Nephron progenitor cell (in vitro differentiated cells): ENCODE measurements around the gene INPP4B.

Experiments used
- DNase-seq: peaks from one replicate; pipeline ENCODE4 v3.0.0; 2021
- H3K27ac Mint-ChIP-seq: 2 replicates; pipeline ENCODE4 v1.8.0; 2021; ENCODE audit warnings: mild to moderate bottlenecking, moderate library complexity, mixed read lengths
- H3K27me3 Mint-ChIP-seq: 2 replicates; pipeline ENCODE4 v1.8.0; 2021; ENCODE audit warnings: mild to moderate bottlenecking, low read depth, mixed read lengths; ENCODE audit not compliant: poor library complexity
- H3K36me3 Mint-ChIP-seq: 2 replicates; pipeline ENCODE4 v1.8.0; 2021; ENCODE audit warnings: low read depth, mixed read lengths
- H3K4me1 Mint-ChIP-seq: 2 replicates; pipeline ENCODE4 v1.8.0; 2021; ENCODE audit warnings: mixed read lengths
- H3K4me3 Mint-ChIP-seq: 2 replicates; pipeline ENCODE4 v1.8.0; 2021; ENCODE audit warnings: mild to moderate bottlenecking, moderate library complexity, mixed read lengths
- H3K9me3 Mint-ChIP-seq: 2 replicates; pipeline ENCODE4 v1.8.0; 2021; ENCODE audit warnings: mild to moderate bottlenecking, moderate library complexity, mixed read lengths
- TF ChIP-seq, protein P1 (sequence below): fragments of 200-600 bp; sonication (generic); IDR thresholded peaks from 2 replicates; pipeline ENCODE4 v1.5.0; 2021; ENCODE audit warnings: antibody characterized with exemption

The INPP4B gene

DNA sequence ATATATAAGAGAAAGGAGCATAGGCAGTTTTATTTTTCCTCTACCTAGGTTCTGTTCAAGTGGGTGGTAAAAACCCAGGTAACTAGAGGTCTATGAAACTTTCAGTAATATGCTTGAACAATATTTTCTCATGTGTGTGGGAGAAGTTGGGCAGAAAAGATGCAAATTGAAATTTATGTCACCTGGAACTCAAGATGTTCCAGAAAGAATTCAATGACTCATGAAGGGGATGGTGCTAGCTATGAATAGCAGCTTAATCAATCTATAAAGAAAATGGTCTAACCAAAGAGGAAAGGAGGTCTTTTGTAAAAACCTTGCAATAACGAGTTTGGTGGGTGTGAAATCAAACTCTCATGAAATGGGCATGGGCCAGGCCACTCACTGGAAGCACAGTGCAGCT is 263.8 kb downstream of the INPP4B start:
- Mint-ChIP-seq H3K36me3 (no peaks in the 10 kb centered on the region), H3K27me3 (no peaks in the 10 kb centered on the region), H3K27ac (no peak overlapping the region), H3K4me3 (no peak overlapping the region), H3K9me3 (no peaks in the 10 kb centered on the region), H3K4me1 (no peaks in the 10 kb centered on the region)
- TF ChIP-seq, protein P1, sequence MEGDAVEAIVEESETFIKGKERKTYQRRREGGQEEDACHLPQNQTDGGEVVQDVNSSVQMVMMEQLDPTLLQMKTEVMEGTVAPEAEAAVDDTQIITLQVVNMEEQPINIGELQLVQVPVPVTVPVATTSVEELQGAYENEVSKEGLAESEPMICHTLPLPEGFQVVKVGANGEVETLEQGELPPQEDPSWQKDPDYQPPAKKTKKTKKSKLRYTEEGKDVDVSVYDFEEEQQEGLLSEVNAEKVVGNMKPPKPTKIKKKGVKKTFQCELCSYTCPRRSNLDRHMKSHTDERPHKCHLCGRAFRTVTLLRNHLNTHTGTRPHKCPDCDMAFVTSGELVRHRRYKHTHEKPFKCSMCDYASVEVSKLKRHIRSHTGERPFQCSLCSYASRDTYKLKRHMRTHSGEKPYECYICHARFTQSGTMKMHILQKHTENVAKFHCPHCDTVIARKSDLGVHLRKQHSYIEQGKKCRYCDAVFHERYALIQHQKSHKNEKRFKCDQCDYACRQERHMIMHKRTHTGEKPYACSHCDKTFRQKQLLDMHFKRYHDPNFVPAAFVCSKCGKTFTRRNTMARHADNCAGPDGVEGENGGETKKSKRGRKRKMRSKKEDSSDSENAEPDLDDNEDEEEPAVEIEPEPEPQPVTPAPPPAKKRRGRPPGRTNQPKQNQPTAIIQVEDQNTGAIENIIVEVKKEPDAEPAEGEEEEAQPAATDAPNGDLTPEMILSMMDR: no peak
- DNase-seq: no peak

DNA sequence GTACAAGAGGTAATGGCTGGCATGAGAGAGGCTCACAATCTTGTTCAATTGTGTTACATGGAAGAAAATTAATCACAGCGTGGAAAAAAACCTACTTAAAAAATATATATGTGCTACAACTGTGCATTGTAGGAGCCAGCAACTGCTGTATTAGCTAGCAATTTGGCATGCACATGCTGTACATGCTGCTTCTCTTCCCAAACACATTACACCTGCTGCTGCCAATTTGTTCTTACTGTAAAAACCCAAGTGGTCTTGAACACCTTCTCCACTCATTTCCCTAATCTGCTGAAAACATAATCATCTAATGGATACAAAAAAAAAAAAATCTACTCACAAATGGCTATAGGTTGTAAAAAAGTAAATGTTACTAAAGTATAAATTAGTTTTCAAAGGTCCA is 264.2 kb downstream of the INPP4B start:
- H3K4me3 Mint-ChIP-seq: no peak overlapping the region
- H3K27ac Mint-ChIP-seq: no peak overlapping the region
- H3K27me3 Mint-ChIP-seq: no peaks in the 10 kb centered on the region
- no peaks in the 10 kb centered on the region for H3K4me1 Mint-ChIP-seq
- no peak for DNase-seq
- H3K36me3 Mint-ChIP-seq: no peaks in the 10 kb centered on the region
- H3K9me3 Mint-ChIP-seq: no peaks in the 10 kb centered on the region
- TF ChIP-seq, protein P1: no peak

DNA sequence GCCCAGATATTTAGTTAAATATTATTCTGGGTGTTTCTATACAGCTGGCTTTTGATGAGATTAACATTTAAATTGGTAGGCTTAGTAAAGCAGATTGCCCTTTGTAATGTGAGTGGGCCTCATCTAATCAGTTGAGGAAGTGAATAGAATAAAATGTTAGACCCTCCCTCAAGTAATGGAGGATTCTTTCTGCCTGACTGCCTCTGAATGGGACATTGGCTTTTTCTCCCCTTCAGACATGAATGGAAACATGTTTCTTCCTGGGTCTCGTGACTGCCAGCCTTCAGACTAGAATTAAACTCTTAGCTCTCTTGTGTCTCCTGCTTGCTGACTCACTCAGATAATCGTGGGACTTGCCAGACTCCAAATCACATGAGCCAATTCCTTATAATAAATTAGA is 266.7 kb downstream of the INPP4B start:
- no peak overlapping the region for H3K27ac Mint-ChIP-seq
- H3K36me3 Mint-ChIP-seq: no peaks in the 10 kb centered on the region
- H3K4me1 Mint-ChIP-seq: no peaks in the 10 kb centered on the region
- H3K4me3 Mint-ChIP-seq: no peak overlapping the region
- TF ChIP-seq, protein P1: no peak
- no peak for DNase-seq
- no peaks in the 10 kb centered on the region for H3K27me3 Mint-ChIP-seq
- H3K9me3 Mint-ChIP-seq: no peaks in the 10 kb centered on the region

DNA sequence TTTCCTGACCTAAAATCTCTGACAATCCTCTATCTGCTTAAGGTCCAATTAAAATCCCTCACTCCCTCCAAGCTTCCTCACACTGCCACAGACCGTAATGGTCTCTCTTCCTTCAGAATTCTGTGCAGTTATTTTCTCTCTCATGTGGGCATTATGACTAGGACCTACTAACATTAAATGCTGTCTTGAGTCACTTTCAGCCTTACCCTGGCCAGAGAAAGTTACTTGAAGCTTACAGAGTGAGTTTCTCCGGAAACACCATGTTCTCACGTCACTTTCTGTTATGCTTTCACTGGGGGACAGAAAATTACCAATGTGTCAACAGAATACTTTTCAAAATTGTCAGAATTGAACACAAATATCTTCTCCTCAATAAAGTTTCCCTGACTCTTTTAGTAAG is 271.8 kb downstream of the INPP4B start:
- TF ChIP-seq, protein P1: no peak
- no peaks in the 10 kb centered on the region for H3K4me1 Mint-ChIP-seq
- no peak for DNase-seq
- no peaks in the 10 kb centered on the region for H3K9me3 Mint-ChIP-seq
- H3K27me3 Mint-ChIP-seq: peaks cover 2% of the 10 kb centered on the region
- H3K27ac Mint-ChIP-seq: peak overlapping the region; percentile 6
- no peaks in the 10 kb centered on the region for H3K36me3 Mint-ChIP-seq
- H3K4me3 Mint-ChIP-seq: no peak overlapping the region

DNA sequence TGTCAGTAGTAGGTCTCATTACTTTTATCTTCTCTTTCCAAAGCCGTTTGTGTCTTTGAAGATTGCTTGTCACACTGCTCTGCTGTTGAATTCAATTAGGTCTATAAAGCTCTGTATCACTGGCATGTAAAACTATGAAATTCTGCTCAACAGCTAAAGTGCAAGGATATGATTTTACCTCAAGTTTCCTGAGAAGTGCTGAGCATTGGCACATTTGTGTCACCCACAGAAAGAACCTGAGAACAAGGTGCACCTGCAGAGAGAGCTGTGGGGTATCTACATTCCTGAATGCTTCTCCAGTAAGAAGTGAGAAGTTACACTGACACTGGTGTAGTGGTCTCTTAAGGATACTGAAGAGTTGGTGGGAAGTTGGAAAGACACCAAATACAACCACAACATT is 274.0 kb downstream of the INPP4B start:
- peaks cover 12% of the 10 kb centered on the region for H3K4me1 Mint-ChIP-seq
- H3K36me3 Mint-ChIP-seq: no peaks in the 10 kb centered on the region
- DNase-seq: no peak
- H3K4me3 Mint-ChIP-seq: no peak overlapping the region
- no peak overlapping the region for H3K27ac Mint-ChIP-seq
- peaks cover 2% of the 10 kb centered on the region for H3K27me3 Mint-ChIP-seq
- TF ChIP-seq, protein P1: no peak
- H3K9me3 Mint-ChIP-seq: no peaks in the 10 kb centered on the region

DNA sequence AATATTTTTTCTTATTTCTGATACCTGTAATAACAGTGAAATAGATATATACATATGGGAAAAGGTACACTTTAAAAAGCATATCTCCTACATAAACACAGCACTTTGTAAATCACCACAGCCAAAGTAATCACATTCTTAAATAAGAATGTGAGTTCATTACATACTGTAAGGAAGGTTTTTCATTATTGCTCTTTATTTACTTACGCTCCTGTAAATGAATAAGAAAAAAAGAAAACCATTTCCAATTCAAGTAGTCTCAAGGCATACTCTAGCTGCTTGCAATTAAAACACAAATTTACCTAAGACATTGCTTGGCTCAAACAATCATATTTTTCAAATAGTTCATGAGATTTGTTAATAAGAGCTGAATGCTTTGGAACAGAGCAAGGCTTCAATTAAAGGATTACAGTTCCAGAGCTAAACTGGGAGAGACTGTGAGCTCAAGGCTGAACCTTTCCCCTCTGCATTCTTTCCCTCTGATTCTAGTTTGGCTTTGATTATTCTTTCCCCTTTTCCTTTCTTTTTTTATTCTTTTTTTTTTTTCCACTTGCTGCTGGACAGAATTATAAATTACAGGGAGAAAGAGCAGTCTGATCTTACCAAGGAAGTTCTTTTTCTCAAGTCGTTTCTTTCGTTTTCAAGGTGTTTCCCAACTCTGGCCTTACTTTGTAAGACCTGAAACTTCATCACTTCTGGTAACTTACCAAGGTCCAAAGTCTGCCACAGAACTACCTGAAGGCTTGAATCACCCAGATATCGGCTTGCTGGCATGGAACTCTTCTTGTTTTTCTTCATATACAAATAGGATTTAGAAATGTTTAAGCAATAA is 278.3 kb downstream of the INPP4B start:
- TF ChIP-seq, protein P1: no peak
- H3K36me3 Mint-ChIP-seq: peaks cover 13% of the 10 kb centered on the region
- H3K4me3 Mint-ChIP-seq: no peak overlapping the region
- H3K9me3 Mint-ChIP-seq: peaks cover 15% of the 10 kb centered on the region
- no peak for DNase-seq
- H3K27ac Mint-ChIP-seq: peak overlapping the region; percentile 33
- H3K4me1 Mint-ChIP-seq: peaks cover 15% of the 10 kb centered on the region
- peaks cover under 1% of the 10 kb centered on the region for H3K27me3 Mint-ChIP-seq
